Chondrocyte (in vitro differentiated cells): Measurements from ENCODE around the gene SULT1C4. TPM values are rescaled to one million over a fixed set of nuclear protein-coding genes. Genes with fewer than 3 reads are reported as not detected.

ENCODE experiments used
- DNase-seq: peaks from one replicate; pipeline ENCODE4 v3.0.0; 2021; ENCODE audit warnings: mixed read lengths, low spot score
- H3K27ac Mint-ChIP-seq: one replicate; pipeline ENCODE4 v1.8.0; 2021; ENCODE audit warnings: mild to moderate bottlenecking, moderate library complexity, mixed read lengths; ENCODE audit not compliant: unreplicated experiment
- H3K27me3 Mint-ChIP-seq: 2 replicates; pipeline ENCODE4 v1.8.0; 2021; ENCODE audit warnings: low read depth, mixed read lengths
- H3K36me3 Mint-ChIP-seq: 2 replicates; pipeline ENCODE4 v1.8.0; 2021; ENCODE audit warnings: low read depth, mixed read lengths
- H3K4me1 Mint-ChIP-seq: 2 replicates; pipeline ENCODE4 v1.8.0; 2021; ENCODE audit warnings: low read depth, mild to moderate bottlenecking, mixed read lengths
- H3K4me3 Mint-ChIP-seq: one replicate; pipeline ENCODE4 v1.8.0; 2021; ENCODE audit warnings: mild to moderate bottlenecking, moderate library complexity, mixed read lengths; ENCODE audit not compliant: unreplicated experiment
- H3K9me3 Mint-ChIP-seq: 2 replicates; pipeline ENCODE4 v1.8.0; 2021; ENCODE audit warnings: low read depth, mixed read lengths
- total RNA-seq: library from RNA; stranded (reverse); gene quantifications from 3 replicates; pipeline ENCODE4 v1.2.1, GENCODE V29; 2021
- TF ChIP-seq, protein P1 (sequence below): fragments of 200-600 bp; sonication (generic); IDR thresholded peaks from 2 replicates; pipeline ENCODE4 v1.5.0; 2021; ENCODE audit warnings: antibody characterized with exemption, mild to moderate bottlenecking, moderate library complexity

Gene SULT1C4
- total RNA-seq, 1 donor from 2014 or later: 0.60 TPM

DNA sequence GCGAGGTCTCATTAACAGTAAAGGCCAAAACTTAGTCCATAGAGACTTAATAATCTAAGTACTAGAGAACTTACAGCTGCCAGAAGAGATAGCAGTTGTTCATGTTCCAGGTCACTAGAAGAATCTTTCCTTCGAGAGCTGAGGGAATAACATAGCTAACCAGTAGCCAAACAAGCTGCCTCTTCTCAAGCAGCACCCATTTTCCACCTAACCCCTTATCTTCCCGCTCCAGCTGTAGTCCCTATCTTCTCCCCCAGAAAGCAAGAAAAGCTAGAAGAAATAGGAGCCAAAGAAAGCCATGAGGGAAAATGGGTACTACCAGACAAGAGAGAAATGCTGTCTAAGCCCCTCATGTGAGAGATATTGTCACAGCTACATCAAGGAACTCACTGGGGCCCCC lies 24.0 kb downstream of the SULT1C4 start:
- Mint-ChIP-seq H3K36me3 (peaks cover 8% of the 10 kb centered on the region), H3K4me3 (no peak overlapping the region), H3K9me3 (peaks cover 27% of the 10 kb centered on the region), H3K27me3 (peaks cover 5% of the 10 kb centered on the region), H3K4me1 (peaks cover 12% of the 10 kb centered on the region), H3K27ac (no peak overlapping the region)
- no peak for DNase-seq
- TF ChIP-seq, protein P1, sequence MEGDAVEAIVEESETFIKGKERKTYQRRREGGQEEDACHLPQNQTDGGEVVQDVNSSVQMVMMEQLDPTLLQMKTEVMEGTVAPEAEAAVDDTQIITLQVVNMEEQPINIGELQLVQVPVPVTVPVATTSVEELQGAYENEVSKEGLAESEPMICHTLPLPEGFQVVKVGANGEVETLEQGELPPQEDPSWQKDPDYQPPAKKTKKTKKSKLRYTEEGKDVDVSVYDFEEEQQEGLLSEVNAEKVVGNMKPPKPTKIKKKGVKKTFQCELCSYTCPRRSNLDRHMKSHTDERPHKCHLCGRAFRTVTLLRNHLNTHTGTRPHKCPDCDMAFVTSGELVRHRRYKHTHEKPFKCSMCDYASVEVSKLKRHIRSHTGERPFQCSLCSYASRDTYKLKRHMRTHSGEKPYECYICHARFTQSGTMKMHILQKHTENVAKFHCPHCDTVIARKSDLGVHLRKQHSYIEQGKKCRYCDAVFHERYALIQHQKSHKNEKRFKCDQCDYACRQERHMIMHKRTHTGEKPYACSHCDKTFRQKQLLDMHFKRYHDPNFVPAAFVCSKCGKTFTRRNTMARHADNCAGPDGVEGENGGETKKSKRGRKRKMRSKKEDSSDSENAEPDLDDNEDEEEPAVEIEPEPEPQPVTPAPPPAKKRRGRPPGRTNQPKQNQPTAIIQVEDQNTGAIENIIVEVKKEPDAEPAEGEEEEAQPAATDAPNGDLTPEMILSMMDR: no peak

DNA sequence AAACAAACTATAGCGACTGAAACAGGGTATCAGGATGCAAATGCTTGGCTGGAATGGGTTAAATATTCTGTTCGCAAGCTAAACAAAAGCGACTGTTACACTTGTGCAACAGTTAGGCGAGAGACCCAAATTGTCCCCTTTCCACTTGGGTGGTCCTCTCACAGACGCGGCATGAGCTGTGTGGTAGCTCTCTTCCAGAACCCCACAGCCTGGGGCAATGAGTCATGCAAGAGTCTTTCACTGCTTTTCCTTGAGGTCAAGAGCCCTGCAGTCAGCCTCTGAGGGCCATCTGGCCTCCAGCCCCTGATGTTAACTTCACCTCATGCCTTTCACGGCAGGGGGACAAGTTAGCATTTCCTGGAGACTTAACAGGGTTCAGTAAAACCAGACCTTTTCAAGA lies 25.7 kb downstream of the SULT1C4 start:
- TF ChIP-seq, protein P1: no peak
- no peak overlapping the region for H3K27ac Mint-ChIP-seq
- H3K9me3 Mint-ChIP-seq: peaks cover 20% of the 10 kb centered on the region
- no peak overlapping the region for H3K4me3 Mint-ChIP-seq
- H3K4me1 Mint-ChIP-seq: peaks cover 10% of the 10 kb centered on the region
- DNase-seq: no peak
- peaks cover 11% of the 10 kb centered on the region for H3K36me3 Mint-ChIP-seq
- H3K27me3 Mint-ChIP-seq: peaks cover 7% of the 10 kb centered on the region

DNA sequence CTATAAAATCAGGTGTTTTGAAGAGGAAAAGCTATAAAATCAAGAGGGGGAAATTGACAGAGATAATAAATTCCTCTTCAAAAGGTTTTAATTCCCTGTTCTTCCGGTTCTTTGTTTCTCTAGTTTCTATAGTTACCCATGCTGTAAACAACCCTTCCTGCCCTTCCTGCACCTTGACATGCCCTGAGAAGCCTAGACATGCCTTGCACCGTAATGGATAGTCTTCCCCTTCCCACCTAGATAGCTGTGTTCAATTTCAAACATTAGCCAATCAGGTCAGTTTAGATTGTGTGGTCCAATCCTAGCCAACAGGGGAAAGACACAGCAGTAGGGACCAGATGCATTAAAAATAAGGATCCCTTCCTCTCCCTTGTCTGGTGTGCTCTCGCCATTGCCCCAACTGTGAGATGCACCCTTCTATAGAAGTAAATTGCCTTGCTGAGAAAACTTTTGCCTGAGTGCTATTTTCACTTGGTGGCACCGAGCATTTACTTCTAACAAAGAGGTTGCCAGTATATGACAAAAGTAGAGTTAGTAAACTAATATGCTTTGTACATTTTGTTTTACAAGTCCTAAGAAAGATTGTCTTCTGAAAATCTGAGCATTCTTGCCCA lies 27.1 kb downstream of the SULT1C4 start:
- no peak for DNase-seq
- H3K36me3 Mint-ChIP-seq: peaks cover 9% of the 10 kb centered on the region
- peaks cover 7% of the 10 kb centered on the region for H3K27me3 Mint-ChIP-seq
- H3K27ac Mint-ChIP-seq: no peak overlapping the region
- peaks cover 9% of the 10 kb centered on the region for H3K9me3 Mint-ChIP-seq
- TF ChIP-seq, protein P1: no peak
- H3K4me3 Mint-ChIP-seq: no peak overlapping the region
- peaks cover 13% of the 10 kb centered on the region for H3K4me1 Mint-ChIP-seq

DNA sequence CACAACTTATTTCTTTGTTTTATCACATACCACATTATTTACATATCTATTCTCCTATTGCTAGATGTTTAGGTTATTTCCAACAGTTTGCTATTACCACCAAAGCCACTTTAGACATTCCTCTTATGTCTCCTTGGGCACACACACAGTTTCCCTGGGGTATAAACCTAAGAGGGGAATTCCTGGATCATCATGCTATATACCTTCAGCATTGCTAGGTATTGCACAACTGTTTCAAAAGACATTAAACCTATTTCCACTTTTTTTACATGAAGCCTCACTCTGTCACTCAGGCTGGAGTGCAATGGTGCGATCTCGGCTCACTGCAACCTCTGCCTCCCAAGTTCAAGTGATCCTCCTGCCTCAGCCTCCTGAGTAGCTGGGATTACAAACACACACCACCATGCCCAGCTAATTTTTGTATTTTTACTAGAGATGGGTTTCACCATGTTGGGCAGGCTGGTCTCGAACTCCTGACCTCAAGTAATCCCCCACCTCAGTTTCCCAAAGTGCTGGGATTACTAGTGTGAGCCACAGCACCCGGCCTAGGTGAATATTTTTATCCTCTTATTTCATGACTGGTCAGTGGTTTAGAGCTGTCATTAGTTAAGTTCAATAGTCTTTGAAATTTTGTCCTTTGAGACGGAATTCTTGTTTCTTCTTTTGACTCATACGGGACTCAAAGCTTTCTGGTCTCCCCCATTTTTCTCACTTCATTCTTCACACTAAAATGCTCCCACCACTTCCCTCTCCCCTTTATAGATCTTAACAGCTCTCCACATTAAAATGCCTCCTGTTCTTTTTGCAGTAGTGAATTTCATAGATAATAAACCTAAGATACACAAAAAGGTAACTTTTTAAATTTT lies 30.3 kb downstream of the SULT1C4 start:
- TF ChIP-seq, protein P1: no peak
- Mint-ChIP-seq H3K4me1 (peaks cover 17% of the 10 kb centered on the region), H3K9me3 (peaks cover 7% of the 10 kb centered on the region)

DNA sequence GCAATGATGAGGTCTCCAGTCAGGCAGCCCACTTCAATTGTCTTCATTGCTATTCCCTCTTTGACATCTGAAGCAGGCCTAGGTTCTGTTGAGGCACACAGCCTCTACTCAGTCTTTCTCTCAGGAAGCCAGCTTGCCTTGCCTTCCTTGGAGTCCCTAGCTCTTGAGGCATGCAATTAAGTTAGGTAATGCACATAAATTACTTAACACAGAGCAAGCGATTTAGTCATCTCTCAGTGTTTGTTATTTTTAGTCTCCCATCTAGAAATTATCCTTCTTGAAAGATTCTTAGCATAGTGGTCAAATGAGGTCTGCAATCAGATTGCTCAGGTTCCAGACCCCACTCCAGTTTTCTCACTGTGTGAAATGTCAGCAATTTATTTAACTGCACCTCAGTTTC lies 32.0 kb downstream of the SULT1C4 start:
- peaks cover 7% of the 10 kb centered on the region for H3K36me3 Mint-ChIP-seq
- peaks cover 7% of the 10 kb centered on the region for H3K9me3 Mint-ChIP-seq
- H3K27me3 Mint-ChIP-seq: peaks cover 1% of the 10 kb centered on the region
- H3K27ac Mint-ChIP-seq: no peak overlapping the region
- H3K4me1 Mint-ChIP-seq: peaks cover 19% of the 10 kb centered on the region
- H3K4me3 Mint-ChIP-seq: no peak overlapping the region
- DNase-seq: no peak
- TF ChIP-seq, protein P1: no peak

More for the DNA sequence above, 30.3 kb downstream of the SULT1C4 start:
- no peak for DNase-seq
- H3K4me3 Mint-ChIP-seq: no peak overlapping the region
- H3K36me3 Mint-ChIP-seq: peaks cover 7% of the 10 kb centered on the region
- peaks cover 1% of the 10 kb centered on the region for H3K27me3 Mint-ChIP-seq
- no peak overlapping the region for H3K27ac Mint-ChIP-seq
